ENCODE data around the gene UBE2G2.

DNA sequence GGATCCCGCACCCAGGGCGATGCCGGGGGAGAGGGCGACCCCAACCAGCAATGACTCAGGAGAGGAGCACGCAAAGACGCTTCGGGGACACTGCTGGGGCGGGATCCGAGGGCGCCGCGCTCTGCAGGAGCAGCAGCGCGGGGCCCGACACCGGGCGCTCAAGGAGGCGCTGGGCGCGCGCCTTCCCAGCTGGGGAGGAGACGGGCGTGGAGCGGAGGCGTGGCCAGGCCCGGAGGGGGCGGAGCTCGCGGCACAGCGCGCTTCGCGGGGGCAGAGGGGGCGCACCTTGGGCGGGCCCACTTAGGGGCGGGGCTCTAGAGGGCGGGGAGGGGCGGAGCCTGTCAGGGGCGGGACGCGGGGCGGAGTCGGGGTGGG is 15.9 kb upstream of the UBE2G2 start:
- TF ChIP-seq CTCF (IDR thresholded peaks at IDR 0.05) (no peak), POLR2A (IDR thresholded peaks at IDR 0.05) (no peak), EP300 (IDR thresholded peaks at IDR 0.05) (no peak), POLR2AphosphoS5 (IDR thresholded peaks at IDR 0.05) (no peak)

Measured in upper lobe of left lung (tissue), 4 donors.